ENCODE measurements around the gene MTFR1L. TPM values are rescaled to one million over a fixed set of nuclear protein-coding genes. Genes with fewer than 3 reads are reported as not detected.

MTFR1L gene
- total and polyA plus RNA-seq, 11 donors: 123 to 319 (median 213) TPM

GRCh38 chr1:25843483-25843882, 23.7 kb downstream of the MTFR1L start:
- intact Hi-C loops (cut with DNase I): no loop called here
- TF ChIP-seq CTCF (IDR thresholded peaks at IDR 0.05) (no peak), POLR2A (IDR thresholded peaks at IDR 0.05) (no peak)
- WGBS, 4 donors: 84 to 95% (median 93%) methylated on average over 3 of the region's 3 CpGs
- no peak overlapping the region for H3K27ac ChIP-seq
- peaks cover 0 to 8% (median 0%) of the 10 kb centered on the region in 12 donors for H3K4me1 ChIP-seq
- no peak overlapping the region for H3K4me3 ChIP-seq
- no peaks in the 10 kb centered on the region for H3K27me3 ChIP-seq
- no peaks in the 10 kb centered on the region for H3K9me3 ChIP-seq
- DNase-seq: no peak
- ATAC-seq: no peak
- H3K36me3 ChIP-seq: no peaks in the 10 kb centered on the region

DNA sequence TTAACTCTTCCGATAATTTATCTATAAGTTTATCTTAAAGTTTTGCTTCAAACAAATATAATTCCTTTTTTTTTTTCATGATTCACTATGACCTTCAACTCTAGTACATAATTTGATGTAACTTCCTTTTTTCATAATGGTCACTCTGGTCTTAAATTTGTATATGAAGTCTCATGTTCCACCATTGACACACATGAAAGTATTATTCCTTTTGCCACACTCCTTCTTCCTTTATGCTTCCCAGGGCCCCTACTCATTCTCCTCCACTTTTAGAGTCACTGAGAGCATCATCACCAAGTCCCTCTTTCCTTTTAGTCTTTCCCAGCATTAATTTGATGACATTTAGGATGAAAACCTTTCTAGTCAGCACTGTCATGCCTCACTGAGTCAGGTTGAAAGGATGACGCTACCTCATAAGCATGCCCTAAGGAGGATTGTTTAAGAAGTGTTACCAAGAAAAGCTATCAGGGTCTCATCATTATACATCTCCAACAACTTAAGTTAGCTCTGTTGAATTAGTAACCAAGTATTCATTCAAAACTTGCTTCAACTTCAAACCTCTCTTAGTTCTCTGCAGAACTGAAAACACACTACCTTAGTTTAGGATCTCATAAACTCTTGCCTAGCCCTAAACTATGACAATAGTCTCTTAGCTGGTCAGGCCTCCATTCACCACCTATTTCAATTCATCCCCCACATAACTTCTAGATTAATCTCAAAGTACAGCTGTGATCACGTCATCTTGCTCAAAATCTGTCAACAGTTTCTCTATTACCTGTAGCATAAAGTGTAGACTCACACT, 25.0 kb downstream of the MTFR1L start:
- Histone ChIP-seq H3K27me3 (no peaks in the 10 kb centered on the region), H3K36me3 (no peaks in the 10 kb centered on the region), H3K4me3 (no peak overlapping the region), H3K4me1 (peaks cover 0 to 8% (median 0%) of the 10 kb centered on the region in 12 donors), H3K9me3 (no peaks in the 10 kb centered on the region), H3K27ac (no peak overlapping the region)
- no peak for ATAC-seq
- no peak for TF ChIP-seq CTCF (IDR thresholded peaks at IDR 0.05)
- TF ChIP-seq POLR2A (IDR thresholded peaks at IDR 0.05): no peak
- no peak for DNase-seq
- intact Hi-C loops (cut with DNase I): no loop called here
- 93 to 98% (median 95%) methylated on average over 3 of the region's 3 CpGs for WGBS, 4 donors

- intact Hi-C loops (cut with DNase I): no loop called here
- H3K9me3 ChIP-seq: no peaks in the 10 kb centered on the region
- TF ChIP-seq POLR2A (IDR thresholded peaks at IDR 0.05) (no peak), CTCF (IDR thresholded peaks at IDR 0.05) (no peak)
- 75 to 81% (median 78%) methylated on average over 5 of the region's 5 CpGs for WGBS, 4 donors
- no peak overlapping the region for H3K4me3 ChIP-seq
- no peak for DNase-seq
- peaks cover 0 to 8% (median 0%) of the 10 kb centered on the region in 12 donors for H3K4me1 ChIP-seq
- H3K27me3 ChIP-seq: no peaks in the 10 kb centered on the region
- no peak for ATAC-seq
- H3K36me3 ChIP-seq: no peaks in the 10 kb centered on the region
- no peak overlapping the region for H3K27ac ChIP-seq
These were observed 25.9 kb downstream of the MTFR1L start for GRCh38 chr1:25845664-25846063.

GRCh38 chr1:25847929-25848328, 28.2 kb downstream of the MTFR1L start:
- Histone ChIP-seq H3K4me1 (no peaks in the 10 kb centered on the region), H3K27ac (no peak overlapping the region), H3K9me3 (no peaks in the 10 kb centered on the region), H3K4me3 (no peak overlapping the region), H3K36me3 (no peaks in the 10 kb centered on the region), H3K27me3 (no peaks in the 10 kb centered on the region)
- DNase-seq: no peak
- no peak for ATAC-seq
- TF ChIP-seq CTCF (IDR thresholded peaks at IDR 0.05) (no peak), POLR2A (IDR thresholded peaks at IDR 0.05) (no peak)
- 68 to 81% (median 77%) methylated on average over 4 of the region's 4 CpGs for WGBS, 4 donors
- intact Hi-C loops (cut with DNase I): no loop called here

All from heart left ventricle (tissue), 16 donors.